Islet precursor cell (in vitro differentiated cells): ENCODE measurements around the gene TRIM29.

Source experiments
- DNase-seq: peaks from one replicate; pipeline ENCODE4 v3.0.0-alpha.2; 2018

TRIM29 gene

GRCh38 chr11:120139316-120140069 lies 1.6 kb upstream of the TRIM29 start:
- DNase-seq = peak; percentile 38

GRCh38 chr11:120137187-120137610 lies 714 bp downstream of the TRIM29 start:
- peak; percentile 42 for DNase-seq

GRCh38 chr11:120136356-120136755 lies 1.6 kb downstream of the TRIM29 start:
- DNase-seq = peak; percentile 18

- peak; percentile 22 for DNase-seq
These were observed 2.1 kb downstream of the TRIM29 start for GRCh38 chr11:120135838-120136237.

- DNase-seq = no peak
These were observed 3.0 kb downstream of the TRIM29 start for GRCh38 chr11:120134931-120135228.

GRCh38 chr11:120134106-120134930 lies 3.6 kb downstream of the TRIM29 start:
- peak; percentile 44 for DNase-seq

- DNase-seq = peak; percentile 34
These were observed 4.5 kb downstream of the TRIM29 start for GRCh38 chr11:120133216-120134105.

- DNase-seq = peak; percentile 46
These were observed 5.2 kb downstream of the TRIM29 start for GRCh38 chr11:120132645-120133185.

GRCh38 chr11:120131941-120132644 lies 5.8 kb downstream of the TRIM29 start:
- DNase-seq = peak; percentile 50

- DNase-seq = peak; percentile 44
These were observed 6.7 kb downstream of the TRIM29 start for GRCh38 chr11:120130991-120131760.

GRCh38 chr11:120130176-120130980 lies 7.5 kb downstream of the TRIM29 start:
- DNase-seq = no peak

- no peak for DNase-seq
These were observed 8.3 kb downstream of the TRIM29 start for GRCh38 chr11:120129570-120129969.

- DNase-seq = no peak
These were observed 9.4 kb downstream of the TRIM29 start for GRCh38 chr11:120128392-120129119.

- no peak for DNase-seq
These were observed 10.7 kb downstream of the TRIM29 start for GRCh38 chr11:120127236-120127635.

GRCh38 chr11:120126620-120127019 lies 11.3 kb downstream of the TRIM29 start:
- no peak for DNase-seq

GRCh38 chr11:120125509-120125908 lies 12.4 kb downstream of the TRIM29 start:
- DNase-seq = no peak

- peak; percentile 94 for DNase-seq
These were observed 12.9 kb downstream of the TRIM29 start for GRCh38 chr11:120125024-120125423.

GRCh38 chr11:120124355-120124754 lies 13.6 kb downstream of the TRIM29 start:
- DNase-seq = no peak

GRCh38 chr11:120123946-120124345 lies 14.0 kb downstream of the TRIM29 start:
- peak; percentile 81 for DNase-seq
